ENCODE results near the gene PHACTR1.
A peak's percentile ranks its signal among the peaks of the same experiment; 100 is the strongest.

Gene PHACTR1

DNA sequence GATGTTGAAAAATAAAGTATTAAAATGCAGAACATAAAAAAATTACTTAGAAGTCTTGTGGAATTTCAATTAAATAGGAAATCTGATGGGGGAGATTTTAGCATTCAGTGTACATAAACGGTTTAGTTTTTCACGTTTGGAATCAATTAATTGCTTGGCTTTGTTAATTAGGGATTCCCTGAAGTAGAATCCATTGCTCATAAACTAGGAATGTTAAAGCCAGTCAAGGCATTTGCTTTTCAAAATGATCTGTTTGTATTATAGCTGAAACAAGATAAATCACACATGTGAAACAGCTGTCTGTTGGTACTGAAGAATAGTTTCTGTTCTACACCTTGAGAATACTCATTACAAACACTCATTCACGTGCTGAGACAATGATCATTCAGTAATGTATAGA, 313.8 kb downstream of the PHACTR1 start:
- no peak for DNase-seq (ENCODE audit: low spot score)

DNA sequence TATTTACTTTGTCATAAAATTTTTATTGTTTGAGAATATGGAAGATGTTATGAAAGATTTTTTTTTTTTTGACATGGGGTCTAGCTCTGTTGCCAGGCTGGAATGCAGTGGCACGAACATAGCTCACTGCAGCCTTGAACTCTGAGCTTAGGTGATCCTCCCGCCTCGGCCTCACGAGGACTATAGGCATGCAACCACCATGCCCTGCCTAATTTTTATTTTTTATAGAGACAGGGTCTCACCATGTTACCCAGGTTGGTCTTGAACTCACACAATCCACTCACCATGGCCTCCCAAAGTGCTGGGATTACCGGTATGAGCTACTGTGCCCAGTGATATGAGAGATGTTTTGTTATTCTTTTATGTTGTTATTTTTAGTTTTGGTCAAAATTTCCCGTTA, 316.0 kb downstream of the PHACTR1 start:
- DNase-seq (ENCODE audit: low spot score) = no peak

- DNase-seq (ENCODE audit: low spot score) = no peak
Measured at GRCh38 chr6:13033145-13033544, 316.6 kb downstream of the PHACTR1 start.

GRCh38 chr6:13034316-13034715, 317.7 kb downstream of the PHACTR1 start:
- no peak for DNase-seq (ENCODE audit: low spot score)

GRCh38 chr6:13035606-13036005, 319.0 kb downstream of the PHACTR1 start:
- no peak for DNase-seq (ENCODE audit: low spot score)

DNA sequence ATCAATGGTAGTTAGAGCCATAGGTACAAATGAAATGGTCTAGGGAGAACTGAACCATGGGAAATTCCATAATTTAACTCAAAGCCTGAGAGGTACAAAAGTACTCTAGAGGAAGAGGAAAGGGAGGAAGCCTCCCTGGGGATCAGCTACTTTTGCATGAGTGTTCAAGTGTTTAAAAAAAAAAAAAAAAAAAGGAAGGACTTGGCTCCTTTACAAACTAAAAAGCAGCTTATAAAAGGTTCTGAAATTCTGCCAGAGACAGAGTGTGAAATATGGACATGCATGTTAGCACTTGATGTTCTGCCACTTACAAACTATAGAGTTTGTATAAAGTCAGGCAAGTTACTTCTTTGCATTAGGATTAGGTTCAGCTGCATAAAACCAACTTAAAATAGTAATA, 321.7 kb downstream of the PHACTR1 start:
- DNase-seq (ENCODE audit: low spot score) = no peak

DNA sequence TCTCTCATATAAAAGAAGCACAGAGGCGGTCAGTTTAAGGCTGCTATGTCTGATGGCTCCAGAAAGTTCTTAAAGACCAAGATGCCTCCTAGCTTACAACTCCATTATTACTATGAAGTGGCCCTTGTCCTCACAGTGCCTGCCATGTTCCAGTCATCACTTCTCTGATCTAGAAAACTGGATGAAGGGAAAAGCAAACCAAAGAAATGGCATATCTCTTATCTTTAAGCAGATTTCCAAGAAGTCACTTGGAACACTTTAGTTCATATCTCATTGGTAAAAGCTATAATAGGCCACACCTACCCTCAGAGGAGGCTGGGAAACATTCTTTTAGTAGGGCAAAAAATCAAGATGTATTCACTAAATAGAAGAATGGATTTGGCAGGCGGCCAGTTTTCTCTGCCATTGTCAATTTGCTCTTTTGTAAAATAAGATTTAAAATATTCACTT, 322.2 kb downstream of the PHACTR1 start:
- DNase-seq (ENCODE audit: low spot score) = no peak

- peak; percentile 60 for DNase-seq (ENCODE audit: low spot score)
Measured at GRCh38 chr6:13044390-13044789, 327.8 kb downstream of the PHACTR1 start.

DNA sequence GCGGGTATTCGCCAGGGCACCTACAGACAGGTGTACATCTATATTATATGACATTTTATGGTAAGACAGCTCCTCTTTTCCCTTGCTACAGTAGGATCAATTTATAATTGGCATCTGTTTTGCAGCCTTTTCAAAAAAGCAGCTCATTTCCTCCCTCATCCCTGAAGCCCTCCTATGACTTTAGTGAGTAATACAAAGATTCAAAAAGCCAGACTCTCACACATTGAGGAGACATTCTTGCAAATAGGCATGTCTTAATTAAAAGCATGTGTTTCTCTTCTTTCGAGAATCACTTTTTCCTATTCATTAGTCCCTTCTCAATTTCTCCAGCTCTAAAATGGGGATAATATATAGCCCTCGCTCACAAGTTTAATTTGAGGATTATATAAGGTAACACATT, 328.3 kb downstream of the PHACTR1 start:
- no peak for DNase-seq (ENCODE audit: low spot score)

GRCh38 chr6:13045676-13046075, 329.1 kb downstream of the PHACTR1 start:
- no peak for DNase-seq (ENCODE audit: low spot score)

- no peak for DNase-seq (ENCODE audit: low spot score)
Measured at GRCh38 chr6:13046084-13046483, 329.5 kb downstream of the PHACTR1 start.

DNA sequence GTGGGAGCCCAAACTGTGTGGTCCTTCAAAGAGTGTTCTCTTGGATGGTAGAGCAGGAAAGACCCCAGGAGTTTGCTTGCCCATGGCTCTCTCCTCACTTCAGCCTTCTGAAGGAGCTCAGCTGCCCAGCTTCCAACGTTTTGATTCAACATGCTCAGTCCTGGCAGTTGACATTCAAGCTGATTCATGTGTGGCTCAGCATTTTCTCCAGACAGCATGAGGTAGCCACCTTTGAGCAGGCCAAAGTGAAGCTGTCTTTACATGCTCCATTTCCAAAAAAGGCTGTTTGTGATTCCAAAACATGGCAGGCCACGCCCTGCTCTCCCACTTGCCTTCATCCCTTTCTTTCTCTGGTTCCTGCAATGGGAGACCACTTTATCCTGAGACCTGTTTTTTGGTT, 331.5 kb downstream of the PHACTR1 start:
- no peak for DNase-seq (ENCODE audit: low spot score)

GRCh38 chr6:13049666-13050254, 333.2 kb downstream of the PHACTR1 start:
- DNase-seq (ENCODE audit: low spot score) = no peak

- no peak for DNase-seq (ENCODE audit: low spot score)
Measured at GRCh38 chr6:13053006-13053461, 336.5 kb downstream of the PHACTR1 start.

GRCh38 chr6:13058051-13058450, 341.5 kb downstream of the PHACTR1 start:
- no peak for DNase-seq (ENCODE audit: low spot score)

- no peak for DNase-seq (ENCODE audit: low spot score)
Measured at GRCh38 chr6:13059026-13059425, 342.5 kb downstream of the PHACTR1 start.

GRCh38 chr6:13063300-13063918, 346.8 kb downstream of the PHACTR1 start:
- no peak for DNase-seq (ENCODE audit: low spot score)

GRCh38 chr6:13065581-13065980, 349.0 kb downstream of the PHACTR1 start:
- DNase-seq (ENCODE audit: low spot score) = no peak

GRCh38 chr6:13066050-13066449, 349.5 kb downstream of the PHACTR1 start:
- no peak for DNase-seq (ENCODE audit: low spot score)

GRCh38 chr6:13066820-13067219, 350.3 kb downstream of the PHACTR1 start:
- no peak for DNase-seq (ENCODE audit: low spot score)

DNA sequence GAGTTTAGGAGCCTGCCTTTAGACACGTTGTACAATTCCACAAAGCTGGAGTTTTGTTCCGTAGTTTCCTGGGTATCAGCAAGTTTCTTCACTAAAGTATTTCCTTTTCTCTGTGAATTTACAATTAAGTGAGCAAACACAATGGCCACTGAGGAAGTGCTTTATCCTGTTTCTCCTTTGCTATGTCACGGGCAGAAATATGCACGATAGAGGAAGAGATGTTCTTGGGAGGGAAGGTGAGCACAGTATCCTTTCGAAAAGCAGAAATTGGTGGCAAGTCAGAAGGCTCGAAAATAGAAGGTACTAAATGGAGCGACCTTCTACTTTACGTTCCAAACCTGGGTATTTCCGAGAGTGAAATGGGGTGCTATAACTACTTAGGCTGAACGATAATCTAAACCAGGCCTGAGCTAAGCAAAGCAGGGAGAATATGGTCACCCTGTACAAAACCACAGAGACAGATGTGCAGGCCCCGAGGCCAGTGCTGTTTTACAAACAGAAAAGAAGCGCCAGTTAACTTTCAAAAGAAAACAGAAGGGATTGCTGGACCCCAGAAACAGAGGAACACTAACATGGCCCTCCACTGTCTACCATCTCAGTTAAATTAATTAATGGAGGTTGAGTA, 352.1 kb downstream of the PHACTR1 start:
- no peak for DNase-seq (ENCODE audit: low spot score)

DNA sequence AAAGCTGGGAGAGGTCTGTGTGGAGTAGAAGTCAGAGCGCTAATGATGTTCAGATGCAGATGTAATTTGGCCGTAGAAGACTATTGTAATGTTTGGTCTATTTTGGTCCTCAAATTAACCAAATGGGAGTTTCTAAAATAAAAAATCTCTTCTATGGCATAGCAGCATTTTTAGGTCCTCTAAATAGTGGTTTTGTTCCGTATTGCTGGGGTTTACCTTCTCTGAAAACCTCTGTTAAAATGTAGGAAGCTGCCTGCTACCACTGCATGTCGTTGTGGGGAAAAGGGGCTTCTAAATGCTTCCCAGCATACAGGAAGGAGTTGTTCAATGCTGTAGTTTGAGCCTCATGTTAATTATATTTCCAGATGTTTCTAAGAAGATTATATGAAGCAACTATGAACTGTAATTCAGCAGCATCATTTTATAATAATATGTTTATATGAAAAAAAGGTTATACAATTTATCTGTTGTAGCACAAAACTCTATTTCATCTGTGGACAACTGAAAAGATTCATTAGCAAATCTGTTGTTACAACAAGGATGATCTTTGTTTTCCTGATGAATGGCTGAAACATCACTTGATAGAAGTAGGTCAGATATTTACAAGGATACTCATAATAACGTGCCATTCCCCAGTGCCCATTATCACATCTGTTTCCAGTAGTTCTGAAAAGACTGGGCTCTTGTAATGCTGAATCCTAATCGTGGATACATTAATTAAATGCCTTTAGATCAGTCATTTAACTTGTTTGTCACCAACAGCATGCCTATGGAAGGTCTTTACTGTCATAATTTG, 355.2 kb downstream of the PHACTR1 start:
- DNase-seq (ENCODE audit: low spot score) = no peak

Measured in SW480 (cell line).